ENCODE measurements around the gene EFCAB14. TPM values are rescaled to one million over a fixed set of nuclear protein-coding genes. Genes with fewer than 3 reads are reported as not detected.

EFCAB14 gene
- total RNA-seq, 3 donors from 2014 or later (not counting 1 experiment from before 2014, with no cell fraction given) = 77.7 to 130 (median 119) TPM

GRCh38 chr1:46650491-46650890, 68.4 kb downstream of the EFCAB14 start:
- H3K4me3 ChIP-seq (ENCODE audit: low read length) = no peak overlapping the region
- H3K4me3 Mint-ChIP-seq = no peak overlapping the region
- H3K4me1 Mint-ChIP-seq = no peaks in the 10 kb centered on the region
- TF ChIP-seq CTCF (IDR thresholded peaks at IDR 0.05) = no peak
- H3K9me3 ChIP-seq (ENCODE audit: control insufficient read depth, insufficient read depth, low read length) = no peaks in the 10 kb centered on the region
- no peaks in the 10 kb centered on the region for H3K27me3 Mint-ChIP-seq (ENCODE audit: low read depth in 2 of 2)
- H3K27me3 ChIP-seq (ENCODE audit: control insufficient read depth, insufficient read depth, low read length) = no peaks in the 10 kb centered on the region
- DNase-seq (no peak), ATAC-seq (no peak)
- intact Hi-C loops (cut with micrococcal nuclease) = no loop called here
- peaks cover 15% of the 10 kb centered on the region for H3K36me3 ChIP-seq (ENCODE audit: control insufficient read depth, insufficient read depth, low read length)
- H3K27ac ChIP-seq (ENCODE audit: low read length) = no peak overlapping the region
- peaks cover 3 to 5% of the 10 kb centered on the region in 2 donors for H3K9me3 Mint-ChIP-seq
- no peaks in the 10 kb centered on the region for H3K4me1 ChIP-seq (ENCODE audit: control insufficient read depth, insufficient read depth, low read length)
- peaks cover 29% of the 10 kb centered on the region for H3K36me3 Mint-ChIP-seq
- H3K27ac Mint-ChIP-seq = no peak overlapping the region
- WGBS (ENCODE audit: insufficient coverage) = no CpG with 5 or more reads among the region's 3 CpGs

GRCh38 chr1:46649764-46650163, 69.2 kb downstream of the EFCAB14 start:
- ATAC-seq (no peak), DNase-seq (no peak)
- Mint-ChIP-seq H3K27ac (no peak overlapping the region), H3K36me3 (peaks cover 26% of the 10 kb centered on the region), H3K4me3 (no peak overlapping the region), H3K27me3 (ENCODE audit: low read depth in 2 of 2) (no peaks in the 10 kb centered on the region), H3K9me3 (peaks cover 2 to 4% of the 10 kb centered on the region in 2 donors), H3K4me1 (no peaks in the 10 kb centered on the region)
- Histone ChIP-seq H3K4me3 (ENCODE audit: low read length) (no peak overlapping the region), H3K36me3 (ENCODE audit: control insufficient read depth, insufficient read depth, low read length) (peaks cover 15% of the 10 kb centered on the region), H3K4me1 (ENCODE audit: control insufficient read depth, insufficient read depth, low read length) (no peaks in the 10 kb centered on the region), H3K27ac (ENCODE audit: low read length) (no peak overlapping the region), H3K27me3 (ENCODE audit: control insufficient read depth, insufficient read depth, low read length) (no peaks in the 10 kb centered on the region), H3K9me3 (ENCODE audit: control insufficient read depth, insufficient read depth, low read length) (no peaks in the 10 kb centered on the region)
- WGBS (ENCODE audit: insufficient coverage) = 96% methylated on average over 2 of the region's 2 CpGs
- TF ChIP-seq CTCF (IDR thresholded peaks at IDR 0.05) = no peak
- intact Hi-C loops (cut with micrococcal nuclease) = no loop called here

- DNase-seq = no peak
- intact Hi-C loops (cut with micrococcal nuclease) = no loop called here
- no peak overlapping the region for H3K4me3 Mint-ChIP-seq
- no peak overlapping the region for H3K27ac Mint-ChIP-seq
- WGBS (ENCODE audit: insufficient coverage) = 91% methylated on average over 3 of the region's 3 CpGs
- peaks cover 0 to 2% of the 10 kb centered on the region in 2 donors for H3K9me3 Mint-ChIP-seq
- H3K36me3 Mint-ChIP-seq = peaks cover 22% of the 10 kb centered on the region
- Histone ChIP-seq H3K9me3 (ENCODE audit: control insufficient read depth, insufficient read depth, low read length) (no peaks in the 10 kb centered on the region), H3K27me3 (ENCODE audit: control insufficient read depth, insufficient read depth, low read length) (no peaks in the 10 kb centered on the region), H3K4me3 (ENCODE audit: low read length) (no peak overlapping the region), H3K36me3 (ENCODE audit: control insufficient read depth, insufficient read depth, low read length) (peaks cover 15% of the 10 kb centered on the region), H3K4me1 (ENCODE audit: control insufficient read depth, insufficient read depth, low read length) (no peaks in the 10 kb centered on the region), H3K27ac (ENCODE audit: low read length) (no peak overlapping the region)
- no peak for TF ChIP-seq CTCF (IDR thresholded peaks at IDR 0.05)
- no peaks in the 10 kb centered on the region for H3K4me1 Mint-ChIP-seq
- no peaks in the 10 kb centered on the region for H3K27me3 Mint-ChIP-seq (ENCODE audit: low read depth in 2 of 2)
- no peak for ATAC-seq
Observed at GRCh38 chr1:46647611-46648010, 71.3 kb downstream of the EFCAB14 start.

GRCh38 chr1:46646844-46647243, 72.1 kb downstream of the EFCAB14 start:
- H3K36me3 ChIP-seq (ENCODE audit: control insufficient read depth, insufficient read depth, low read length) = peaks cover 15% of the 10 kb centered on the region
- H3K4me3 Mint-ChIP-seq = no peak overlapping the region

More at GRCh38 chr1:46646844-46647243, 72.1 kb downstream of the EFCAB14 start:
- DNase-seq (no peak), ATAC-seq (no peak)
- H3K27ac ChIP-seq (ENCODE audit: low read length) = no peak overlapping the region
- no peaks in the 10 kb centered on the region for H3K27me3 Mint-ChIP-seq (ENCODE audit: low read depth in 2 of 2)
- no peak for TF ChIP-seq CTCF (IDR thresholded peaks at IDR 0.05)
- peaks cover 22% of the 10 kb centered on the region for H3K36me3 Mint-ChIP-seq
- no peaks in the 10 kb centered on the region for H3K27me3 ChIP-seq (ENCODE audit: control insufficient read depth, insufficient read depth, low read length)
- no peaks in the 10 kb centered on the region for H3K4me1 ChIP-seq (ENCODE audit: control insufficient read depth, insufficient read depth, low read length)
- no peak overlapping the region for H3K4me3 ChIP-seq (ENCODE audit: low read length)
- no peaks in the 10 kb centered on the region for H3K9me3 ChIP-seq (ENCODE audit: control insufficient read depth, insufficient read depth, low read length)
- H3K9me3 Mint-ChIP-seq = peaks cover 0 to 2% of the 10 kb centered on the region in 2 donors
- WGBS (ENCODE audit: insufficient coverage) = 100% methylated on average over 2 of the region's 2 CpGs
- H3K4me1 Mint-ChIP-seq = no peaks in the 10 kb centered on the region
- intact Hi-C loops (cut with micrococcal nuclease) = no loop called here
- no peak overlapping the region for H3K27ac Mint-ChIP-seq
